Endothelial cell of umbilical vein (primary cell): ENCODE data around the gene VPS37D. TPM values are rescaled to one million over a fixed set of nuclear protein-coding genes. Genes with fewer than 3 reads are reported as not detected.
"Not testable (repeated sequence)": the region's sequence is repeated elsewhere in the genome, so short reads cannot be mapped to it uniquely, and the experiment has no call there.

Source experiments
- BruUV-seq: library from RNA; stranded (reverse); fragments of 400-500 nt; replicated peaks from 2 replicates; lab custom pipeline; 2021; lab: Mats Ljungman, UMichigan
- CTCF ChIA-PET: fragments of 300-600, 350-600 bp; sonication (Branson Sonifier 250); formaldehyde crosslinking; loops from one replicate; lab custom pipeline; 2021; ENCODE audit warnings: antibody characterized with exemption, inconsistent platforms; lab: Charles Lee
- POLR2A ChIA-PET: fragments of 300-600, 350-600 bp; sonication (Branson Sonifier 250); formaldehyde crosslinking; loops from one replicate; lab custom pipeline; 2021; ENCODE audit warnings: antibody characterized with exemption, inconsistent platforms; lab: Charles Lee
- DNase-seq: peaks from one replicate; pipeline ENCODE4 v3.0.0-alpha.2; 2011; ENCODE audit warnings: low read depth, low spot score
- FAIRE-seq: peaks from 2 replicates; lab custom pipeline; 2011; peaks lifted over from hg19 to GRCh38; lab: Jason Lieb, UNC
- H2AFZ ChIP-seq: 2 replicates; pipeline ENCODE4 v1.6.0; 2012; ENCODE audit warnings: low read depth, low read length, control low read depth, inconsistent platforms
- H3K27ac ChIP-seq: 2 replicates; pipeline ENCODE4 v1.5.1; 2011; ENCODE audit warnings: low read depth, mild to moderate bottlenecking, control low read depth, low read length, moderate library complexity; ENCODE audit not compliant: insufficient read depth
- H3K27me3 ChIP-seq, 2 experiments: 2 replicates each; pipeline versions ENCODE4 v1.6.0 to v1.6.1; 2011; ENCODE audit warnings: low read length in 2 of 2, mixed read lengths in 1 of 2; ENCODE audit not compliant: control insufficient read depth in 2 of 2, insufficient read depth in 2 of 2
- H3K36me3 ChIP-seq, 2 experiments: 2 replicates in 1 of 2; 3 replicates in 1 of 2; pipeline ENCODE4 v1.5.1; 2011; ENCODE audit warnings: low read length in 2 of 2, mild to moderate bottlenecking in 1 of 2, moderate library complexity in 1 of 2; ENCODE audit not compliant: control insufficient read depth in 2 of 2, insufficient read depth in 2 of 2; ENCODE audit errors: extremely low read depth in 1 of 2
- H3K4me1 ChIP-seq: 3 replicates; pipeline ENCODE4 v1.5.1; 2011; ENCODE audit warnings: mild to moderate bottlenecking, low read length; ENCODE audit not compliant: control insufficient read depth, insufficient read depth; ENCODE audit errors: extremely low read depth
- H3K4me2 ChIP-seq: 2 replicates; pipeline ENCODE4 v1.6.1; 2011; ENCODE audit warnings: low read length, control low read depth, mixed read lengths; ENCODE audit not compliant: insufficient read depth
- H3K4me3 ChIP-seq, 3 experiments: fragments of 200-600 bp in 1 of 3; sonication (generic), shearing (Covaris generic) in 1 of 3; replicated peaks in 1 of 3; 2 replicates each; pipeline ENCODE4 v1.5.1; 2011 to 2016; ENCODE audit warnings: control low read depth in 3 of 3, low read length in 3 of 3, mild to moderate bottlenecking in 2 of 3, inconsistent platforms in 1 of 3, low read depth in 1 of 3, moderate library complexity in 1 of 3; ENCODE audit not compliant: insufficient read depth in 1 of 3
- H3K79me2 ChIP-seq: 2 replicates; pipeline ENCODE4 v1.6.0; 2012; ENCODE audit warnings: low read length, inconsistent platforms; ENCODE audit not compliant: control insufficient read depth, insufficient read depth
- H3K9ac ChIP-seq: replicated peaks from 2 replicates; pipeline ENCODE3; 2011; ENCODE audit warnings: low read length, control low read depth; ENCODE audit not compliant: insufficient read depth; ENCODE audit errors: extremely low read depth
- H3K9me1 ChIP-seq: replicated peaks from 3 replicates; pipeline ENCODE4 v1.6.0; 2011; ENCODE audit warnings: mild to moderate bottlenecking, low read length; ENCODE audit not compliant: control insufficient read depth, insufficient read depth; ENCODE audit errors: extremely low read depth
- H3K9me3 ChIP-seq: replicated peaks from 2 replicates; pipeline ENCODE4 v1.5.1; 2012; ENCODE audit warnings: low read length, inconsistent platforms; ENCODE audit not compliant: control insufficient read depth, insufficient read depth
- H4K20me1 ChIP-seq: replicated peaks from 2 replicates; pipeline ENCODE3; 2011; ENCODE audit warnings: mild to moderate bottlenecking, low read length; ENCODE audit not compliant: control insufficient read depth, insufficient read depth; ENCODE audit errors: extremely low read depth
- CTCF ChIP-seq, 2 donors: IDR thresholded peaks; 1 replicate in 1 of 2; 2 replicates in 1 of 2; pipeline ENCODE4 v1.5.1; 2011; ENCODE audit warnings: low read length in 2 of 2, mild to moderate bottlenecking in 2 of 2, moderate library complexity in 2 of 2, control low read depth in 1 of 2, inconsistent platforms in 1 of 2, low read depth in 1 of 2; ENCODE audit not compliant: insufficient read depth in 1 of 2; ENCODE audit errors: extremely low read depth in 1 of 2
- EZH2 ChIP-seq: IDR thresholded peaks from 2 replicates; pipeline ENCODE4 v1.6.1; 2012; ENCODE audit warnings: borderline replicate concordance, low read depth, mild to moderate bottlenecking, moderate library complexity, low read length, inconsistent platforms; ENCODE audit not compliant: severe bottlenecking
- FOS ChIP-seq: IDR thresholded peaks from 2 replicates; pipeline ENCODE4 v1.6.1; 2011; ENCODE audit warnings: mild to moderate bottlenecking, low read length, moderate library complexity, borderline replicate concordance; ENCODE audit not compliant: insufficient read depth
- GATA2 ChIP-seq: IDR thresholded peaks from 2 replicates; pipeline ENCODE4 v1.7.0; 2011; ENCODE audit warnings: low read depth, mild to moderate bottlenecking, moderate library complexity, mixed read lengths, low read length; ENCODE audit not compliant: insufficient read length, insufficient read depth
- JUN ChIP-seq: IDR thresholded peaks from 2 replicates; pipeline ENCODE4 v1.6.1; 2011; ENCODE audit warnings: borderline replicate concordance, low read depth; ENCODE audit not compliant: insufficient read length, insufficient read depth
- MAX ChIP-seq: IDR thresholded peaks from 2 replicates; pipeline ENCODE4 v1.6.1; 2011; ENCODE audit not compliant: insufficient read depth, insufficient read length
- MYC ChIP-seq: IDR thresholded peaks from one replicate; pipeline ENCODE4 v1.6.1; 2011; ENCODE audit warnings: mild to moderate bottlenecking, low read depth, low read length
- POLR2A ChIP-seq: IDR thresholded peaks from 2 replicates; pipeline ENCODE4 v1.6.1; 2012; ENCODE audit warnings: low read depth, mild to moderate bottlenecking, control low read depth, low read length
- POLR2AphosphoS5 ChIP-seq: IDR thresholded peaks from 2 replicates; pipeline ENCODE4 v1.6.1; 2012; ENCODE audit warnings: low read depth, mild to moderate bottlenecking, control low read depth, low read length, moderate library complexity; ENCODE audit not compliant: insufficient read depth
- dilution Hi-C: fragments of 300-500 bp; cut with MboI; formaldehyde crosslinking; loops from one replicate; pipeline ENCODE4 v1.15.0; 2019; ENCODE audit warnings: low sequenced_read_pairs; ENCODE audit not compliant: extremely low pct_ligation_motif_present
- intact Hi-C: fragments of 100-400 bp; cut with micrococcal nuclease; formaldehyde crosslinking; loops from one replicate; pipeline ENCODE4 v1.10.0; 2022
- polyA plus RNA-seq, 4 experiments: library from polyadenylated mRNA; depleted of rRNA in 3 of 4; stranded (reverse) in 3 of 4; unstranded in 1 of 4; fragments of >200 nt; gene quantifications; 2 replicates each; pipeline versions ENCODE4 v1.2.1 to v1.2.3, GENCODE V29; 2011 to 2012; ENCODE audit warnings: missing spikeins in 1 of 4
- total RNA-seq: library from RNA; stranded (reverse); gene quantifications from 2 replicates; pipeline ENCODE4 v1.2.3, GENCODE V29; 2021

VPS37D gene
- total and polyA plus RNA-seq, 2 donors (not counting 3 experiments of a cell fraction or from before 2014, with no cell fraction given): 2.0 to 2.1 TPM

- H4K20me1 ChIP-seq: no peaks in the 10 kb centered on the region
- no peak overlapping the region for H3K4me3 ChIP-seq
- dilution Hi-C loops (no loop called here), intact Hi-C loops (no loop called here)
- no peaks in the 10 kb centered on the region for H3K27me3 ChIP-seq
- H3K9me1 ChIP-seq: no peaks in the 10 kb centered on the region
- no peak overlapping the region for H3K4me2 ChIP-seq
- DNase-seq (no peak), FAIRE-seq (no peak)
- H3K9me3 ChIP-seq: no peaks in the 10 kb centered on the region
- H3K4me1 ChIP-seq: peaks cover 35% of the 10 kb centered on the region
- no peak overlapping the region for H2AFZ ChIP-seq
- ChIA-PET POLR2A (interaction anchor here (0.7 kb wide), 1 partner anchor 16 kb away, joined by 3 read pairs; no protein-coding TSS in a partner anchor), CTCF (interaction anchor here (1.0 to 8.6 kb wide), 4 partner anchors 13 to 109 kb away, joined by 3 to 270 read pairs (median 4); no protein-coding TSS in a partner anchor)
- no TSS peak for BruUV-seq
- peaks cover 25% of the 10 kb centered on the region for H3K79me2 ChIP-seq
- TF ChIP-seq JUN (no peak), FOS (no peak), POLR2AphosphoS5 (no peak), MYC (no peak), POLR2A (no peak), GATA2 (no peak), CTCF (IDR thresholded peaks at IDR 0.05; ENCODE audit: extremely low read depth in 1 of 2, insufficient read depth in 1 of 2, low read depth in 1 of 2, low read length in 2 of 2) (no peak), EZH2 (no peak), MAX (no peak)
- no peak overlapping the region for H3K9ac ChIP-seq
- no peaks in the 10 kb centered on the region for H3K36me3 ChIP-seq
- no peak overlapping the region for H3K27ac ChIP-seq
These were observed 52.2 kb downstream of the VPS37D start for GRCh38 chr7:73719806-73720169.

- H3K4me2 ChIP-seq, dilution Hi-C loops, H2AFZ ChIP-seq, BruUV-seq, intact Hi-C loops, H3K36me3 ChIP-seq, H3K4me3 ChIP-seq, H3K9me1 ChIP-seq, H3K9me3 ChIP-seq, FAIRE-seq, DNase-seq, H3K9ac ChIP-seq, POLR2A ChIA-PET, H3K27ac ChIP-seq, H3K27me3 ChIP-seq, H4K20me1 ChIP-seq: not testable (repeated sequence)
- Histone ChIP-seq H3K79me2 (peaks cover 25% of the 10 kb centered on the region), H3K4me1 (peaks cover 31% of the 10 kb centered on the region)
- CTCF ChIA-PET: interaction anchor here (1.4 to 8.6 kb wide), 2 partner anchors 20 to 110 kb away, joined by 3 to 270 read pairs; no protein-coding TSS in a partner anchor
These were observed 52.8 kb downstream of the VPS37D start for GRCh38 chr7:73720443-73720842.
